ENCODE data around the gene ANOS1.

ANOS1 gene

DNA sequence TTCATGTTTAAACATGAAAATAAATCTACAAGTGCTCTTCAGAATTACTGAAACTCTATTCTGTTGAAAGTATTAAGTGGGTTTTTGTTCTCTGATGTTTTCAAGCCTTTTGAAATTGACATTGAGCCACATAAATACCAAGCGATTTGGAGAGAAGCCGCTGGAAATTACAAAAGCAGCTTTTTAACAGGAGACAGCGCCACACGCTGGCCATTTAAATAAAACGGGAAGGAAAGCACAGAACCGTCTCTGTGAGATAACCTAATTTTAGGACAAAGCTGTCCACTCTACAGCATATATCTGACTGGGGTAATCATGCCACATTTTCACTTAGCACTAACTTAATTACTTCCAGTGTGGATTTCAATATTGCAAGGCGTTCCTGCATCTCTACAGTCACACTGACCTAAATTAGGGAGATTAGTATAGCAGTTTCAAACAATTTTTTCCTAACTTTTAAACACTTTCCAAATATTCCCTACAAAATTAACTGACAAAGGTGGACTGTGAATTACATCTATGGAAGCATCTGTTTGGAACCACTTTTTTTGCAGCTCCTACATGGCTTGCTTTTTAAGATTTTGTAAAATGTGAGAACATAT is 6.8 kb upstream of the ANOS1 start:
- in situ Hi-C loops (cut with HindIII; ENCODE audit: low pct_unique_long_range_greater_than_20kb, low sequenced_read_pairs) = no loop called here
- TF ChIP-seq JUND (IDR thresholded peaks at IDR 0.05; ENCODE audit: low read depth) = no peak
- DNase-seq (ENCODE audit: low read depth in 1 of 2, low spot score in 1 of 2) = peak in 1 of 2 experiments; percentile 61

- no peak for DNase-seq (ENCODE audit: low read depth in 1 of 2, low spot score in 1 of 2)
- TF ChIP-seq JUND (IDR thresholded peaks at IDR 0.05; ENCODE audit: low read depth) = no peak
- in situ Hi-C loops (cut with HindIII; ENCODE audit: low pct_unique_long_range_greater_than_20kb, low sequenced_read_pairs) = no loop called here
These were observed 5.9 kb upstream of the ANOS1 start for GRCh38 chrX:8737883-8738282.

- TF ChIP-seq JUND (IDR thresholded peaks at IDR 0.05; ENCODE audit: low read depth) = no peak
- in situ Hi-C loops (cut with HindIII; ENCODE audit: low pct_unique_long_range_greater_than_20kb, low sequenced_read_pairs) = no loop called here
These were observed 952 bp downstream of the ANOS1 start for GRCh38 chrX:8730812-8731558.

DNA sequence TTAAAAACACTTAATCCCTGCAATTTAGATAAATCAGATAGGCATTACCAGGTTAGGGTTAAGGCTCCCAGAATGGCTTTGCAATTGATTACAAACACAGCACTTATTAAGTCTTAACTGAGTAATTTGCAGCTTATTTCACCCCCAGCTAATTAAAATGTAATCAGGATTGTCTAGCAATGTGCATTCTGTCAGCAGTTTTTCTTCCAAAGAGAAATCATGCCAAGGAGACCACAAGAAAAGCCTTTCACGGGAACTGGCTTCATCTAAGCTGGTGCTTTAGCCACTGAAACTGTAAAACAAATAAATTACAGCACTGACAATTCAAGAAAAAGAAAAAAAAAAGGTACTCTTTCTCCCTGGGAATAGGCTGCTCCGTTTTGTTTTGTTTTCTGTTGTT is 2.1 kb downstream of the ANOS1 start:
- no peak for DNase-seq (ENCODE audit: low read depth in 1 of 2, low spot score in 1 of 2)
- in situ Hi-C loops (cut with HindIII; ENCODE audit: low pct_unique_long_range_greater_than_20kb, low sequenced_read_pairs) = no loop called here
- TF ChIP-seq JUND (IDR thresholded peaks at IDR 0.05; ENCODE audit: low read depth) = no peak

More at GRCh38 chrX:8730812-8731558, 952 bp downstream of the ANOS1 start:
- DNase-seq (ENCODE audit: low read depth in 1 of 2, low spot score in 1 of 2) = no peak

- no peak for TF ChIP-seq JUND (IDR thresholded peaks at IDR 0.05; ENCODE audit: low read depth)
- no peak for DNase-seq (ENCODE audit: low read depth in 1 of 2, low spot score in 1 of 2)
- in situ Hi-C loops (cut with HindIII; ENCODE audit: low pct_unique_long_range_greater_than_20kb, low sequenced_read_pairs) = no loop called here
These were observed 2.9 kb downstream of the ANOS1 start for GRCh38 chrX:8728932-8729535.

GRCh38 chrX:8726031-8726652 is 5.8 kb downstream of the ANOS1 start:
- no peak for TF ChIP-seq JUND (IDR thresholded peaks at IDR 0.05; ENCODE audit: low read depth)
- no peak for DNase-seq (ENCODE audit: low read depth in 1 of 2, low spot score in 1 of 2)
- in situ Hi-C loops (cut with HindIII; ENCODE audit: low pct_unique_long_range_greater_than_20kb, low sequenced_read_pairs) = no loop called here

DNA sequence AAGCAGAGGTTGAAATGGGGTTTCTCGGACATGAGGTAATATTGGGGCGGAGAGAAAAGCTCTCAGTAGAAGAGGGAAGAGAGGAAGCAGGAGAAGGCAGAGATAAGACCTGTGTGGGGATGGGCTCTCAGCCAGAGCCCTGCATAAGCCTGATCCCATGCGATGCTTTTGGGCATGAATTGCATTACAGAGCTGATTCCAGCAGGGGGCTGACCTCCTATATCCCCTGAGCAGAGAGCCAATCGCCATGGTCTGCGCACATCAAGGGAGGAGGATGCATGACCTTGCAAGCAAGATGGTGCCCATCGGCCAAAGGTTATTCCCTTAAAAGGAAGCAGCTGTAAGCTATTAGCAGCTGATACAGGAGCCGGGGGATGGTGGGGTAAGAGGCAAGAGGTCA is 7.6 kb downstream of the ANOS1 start:
- TF ChIP-seq JUND (IDR thresholded peaks at IDR 0.05; ENCODE audit: low read depth) = no peak
- no peak for DNase-seq (ENCODE audit: low read depth in 1 of 2, low spot score in 1 of 2)
- in situ Hi-C loops (cut with HindIII; ENCODE audit: low pct_unique_long_range_greater_than_20kb, low sequenced_read_pairs) = no loop called here

- no peak for TF ChIP-seq JUND (IDR thresholded peaks at IDR 0.05; ENCODE audit: low read depth)
- DNase-seq (ENCODE audit: low read depth in 1 of 2, low spot score in 1 of 2) = no peak
- in situ Hi-C loops (cut with HindIII; ENCODE audit: low pct_unique_long_range_greater_than_20kb, low sequenced_read_pairs) = no loop called here
These were observed 10.4 kb downstream of the ANOS1 start for GRCh38 chrX:8721536-8721935.

GRCh38 chrX:8720136-8720535 is 11.8 kb downstream of the ANOS1 start:
- in situ Hi-C loops (cut with HindIII; ENCODE audit: low pct_unique_long_range_greater_than_20kb, low sequenced_read_pairs) = no loop called here
- no peak for TF ChIP-seq JUND (IDR thresholded peaks at IDR 0.05; ENCODE audit: low read depth)
- DNase-seq (ENCODE audit: low read depth in 1 of 2, low spot score in 1 of 2) = no peak

DNA sequence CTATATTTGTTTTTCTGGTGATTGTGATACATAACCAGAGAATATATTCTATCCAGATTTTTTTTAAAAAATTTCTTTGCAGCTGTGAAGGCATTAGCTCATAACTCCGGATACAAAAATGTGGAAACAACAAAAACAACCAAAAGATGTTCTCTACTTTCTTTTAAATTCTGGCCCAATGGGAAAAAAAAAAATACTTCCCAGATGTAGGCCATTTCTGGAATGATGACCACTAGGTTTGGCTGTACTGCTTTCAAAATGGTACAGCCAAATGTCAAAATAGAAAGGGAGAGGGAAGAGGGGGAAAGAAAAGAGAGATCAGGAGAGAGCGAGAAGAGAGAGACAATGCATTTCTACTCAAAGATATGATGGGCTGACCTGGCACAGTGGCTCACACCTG is 14.6 kb downstream of the ANOS1 start:
- no peak for TF ChIP-seq JUND (IDR thresholded peaks at IDR 0.05; ENCODE audit: low read depth)
- in situ Hi-C loops (cut with HindIII; ENCODE audit: low pct_unique_long_range_greater_than_20kb, low sequenced_read_pairs) = no loop called here
- no peak for DNase-seq (ENCODE audit: low read depth in 1 of 2, low spot score in 1 of 2)

GRCh38 chrX:8714164-8714563 is 17.8 kb downstream of the ANOS1 start:
- DNase-seq (ENCODE audit: low read depth in 1 of 2, low spot score in 1 of 2) = no peak
- TF ChIP-seq JUND (IDR thresholded peaks at IDR 0.05; ENCODE audit: low read depth) = no peak
- in situ Hi-C loops (cut with HindIII; ENCODE audit: low pct_unique_long_range_greater_than_20kb, low sequenced_read_pairs) = no loop called here

DNA sequence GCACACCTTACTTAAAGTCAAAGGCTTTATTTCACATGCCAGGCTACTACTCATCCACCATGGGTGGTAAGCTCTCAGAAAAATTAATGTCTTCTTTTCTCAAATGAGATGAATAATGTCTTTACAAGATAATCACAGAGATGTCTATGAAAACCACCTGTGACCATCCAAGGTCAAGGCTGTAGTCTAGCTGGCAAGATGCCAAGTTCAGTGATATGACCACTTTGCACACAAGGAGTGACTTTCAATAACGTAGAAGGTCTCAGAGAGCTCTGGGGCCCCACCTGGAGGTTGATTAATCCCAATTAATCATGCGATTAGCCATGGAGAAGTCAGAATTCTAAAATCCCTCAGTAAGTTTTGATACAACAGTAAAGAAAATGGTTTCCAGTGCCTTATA is 20.5 kb downstream of the ANOS1 start:
- DNase-seq (ENCODE audit: low read depth in 1 of 2, low spot score in 1 of 2) = no peak
- in situ Hi-C loops (cut with HindIII; ENCODE audit: low pct_unique_long_range_greater_than_20kb, low sequenced_read_pairs) = no loop called here

GRCh38 chrX:8704184-8704583 is 27.8 kb downstream of the ANOS1 start:
- no peak for DNase-seq (ENCODE audit: low read depth in 1 of 2, low spot score in 1 of 2)
- in situ Hi-C loops (cut with HindIII; ENCODE audit: low pct_unique_long_range_greater_than_20kb, low sequenced_read_pairs) = no loop called here
- TF ChIP-seq JUND (IDR thresholded peaks at IDR 0.05; ENCODE audit: low read depth) = no peak

More for the DNA sequence above, 20.5 kb downstream of the ANOS1 start:
- no peak for TF ChIP-seq JUND (IDR thresholded peaks at IDR 0.05; ENCODE audit: low read depth)

All from T47D (cell line).